ENCODE measurements around the gene AVPR2.

Gene AVPR2

GRCh38 chrX:153954558-153955227 is 50.2 kb downstream of the AVPR2 start:
- no peak for DNase-seq

- no peak for DNase-seq
These were observed 50.8 kb downstream of the AVPR2 start for GRCh38 chrX:153955228-153955732.

- no peak for DNase-seq
These were observed 51.8 kb downstream of the AVPR2 start for GRCh38 chrX:153956044-153956907.

Data from activated naive CD4-positive, alpha-beta T cell (primary cell).